Measurements from ENCODE around the gene ERBB4. TPM values are rescaled to one million over a fixed set of nuclear protein-coding genes. Genes with fewer than 3 reads are reported as not detected.

Gene ERBB4
- total and polyA plus RNA-seq, 10 of the 15 experiments (the other 5 are each of a cell fraction or from before 2014, with no cell fraction given): under 0.01 to 0.23 (median 0.01) TPM; not detected in 4

DNA sequence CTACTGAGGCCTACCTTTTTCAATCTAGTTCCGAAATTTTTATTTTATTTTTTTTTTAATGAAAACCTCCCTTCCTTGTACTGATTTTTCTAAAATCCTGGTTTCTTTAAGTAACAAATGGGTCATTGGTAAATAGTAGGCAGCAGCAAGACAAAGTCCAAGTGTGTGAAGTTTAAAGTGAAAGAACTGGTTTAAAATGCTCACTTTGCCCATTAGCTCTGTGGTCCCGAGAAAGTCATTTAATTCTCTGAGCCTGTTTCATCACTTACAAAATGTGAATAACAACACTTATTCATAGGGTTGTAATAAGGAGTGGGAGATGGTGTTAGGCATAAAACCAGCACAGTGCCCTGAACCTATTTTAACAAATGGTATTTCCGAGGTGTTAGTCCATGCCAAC, 426.2 kb downstream of the ERBB4 start (continued):
- TF ChIP-seq, protein P1, sequence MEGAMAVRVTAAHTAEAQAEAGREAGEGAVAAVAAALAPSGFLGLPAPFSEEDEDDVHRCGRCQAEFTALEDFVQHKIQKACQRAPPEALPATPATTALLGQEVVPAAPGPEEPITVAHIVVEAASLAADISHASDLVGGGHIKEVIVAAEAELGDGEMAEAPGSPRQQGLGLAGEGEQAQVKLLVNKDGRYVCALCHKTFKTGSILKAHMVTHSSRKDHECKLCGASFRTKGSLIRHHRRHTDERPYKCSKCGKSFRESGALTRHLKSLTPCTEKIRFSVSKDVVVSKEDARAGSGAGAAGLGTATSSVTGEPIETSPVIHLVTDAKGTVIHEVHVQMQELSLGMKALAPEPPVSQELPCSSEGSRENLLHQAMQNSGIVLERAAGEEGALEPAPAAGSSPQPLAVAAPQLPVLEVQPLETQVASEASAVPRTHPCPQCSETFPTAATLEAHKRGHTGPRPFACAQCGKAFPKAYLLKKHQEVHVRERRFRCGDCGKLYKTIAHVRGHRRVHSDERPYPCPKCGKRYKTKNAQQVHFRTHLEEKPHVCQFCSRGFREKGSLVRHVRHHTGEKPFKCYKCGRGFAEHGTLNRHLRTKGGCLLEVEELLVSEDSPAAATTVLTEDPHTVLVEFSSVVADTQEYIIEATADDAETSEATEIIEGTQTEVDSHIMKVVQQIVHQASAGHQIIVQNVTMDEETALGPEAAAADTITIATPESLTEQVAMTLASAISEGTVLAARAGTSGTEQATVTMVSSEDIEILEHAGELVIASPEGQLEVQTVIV (IDR thresholded peaks at IDR 0.05; ENCODE audit: borderline replicate concordance, partially characterized antibody): no peak
- TF ChIP-seq POLR2AphosphoS2 (IDR thresholded peaks at IDR 0.05; ENCODE audit: low read depth, low read length): no peak
- TF ChIP-seq SRF (IDR thresholded peaks at IDR 0.05; ENCODE audit: low read depth in 2 of 2, low read length in 2 of 2): no peak
- TF ChIP-seq IRF3 (IDR thresholded peaks at IDR 0.05): no peak
- no peak for TF ChIP-seq CREB1 (IDR thresholded peaks at IDR 0.05; ENCODE audit: low read depth)
- TF ChIP-seq, protein P2, sequence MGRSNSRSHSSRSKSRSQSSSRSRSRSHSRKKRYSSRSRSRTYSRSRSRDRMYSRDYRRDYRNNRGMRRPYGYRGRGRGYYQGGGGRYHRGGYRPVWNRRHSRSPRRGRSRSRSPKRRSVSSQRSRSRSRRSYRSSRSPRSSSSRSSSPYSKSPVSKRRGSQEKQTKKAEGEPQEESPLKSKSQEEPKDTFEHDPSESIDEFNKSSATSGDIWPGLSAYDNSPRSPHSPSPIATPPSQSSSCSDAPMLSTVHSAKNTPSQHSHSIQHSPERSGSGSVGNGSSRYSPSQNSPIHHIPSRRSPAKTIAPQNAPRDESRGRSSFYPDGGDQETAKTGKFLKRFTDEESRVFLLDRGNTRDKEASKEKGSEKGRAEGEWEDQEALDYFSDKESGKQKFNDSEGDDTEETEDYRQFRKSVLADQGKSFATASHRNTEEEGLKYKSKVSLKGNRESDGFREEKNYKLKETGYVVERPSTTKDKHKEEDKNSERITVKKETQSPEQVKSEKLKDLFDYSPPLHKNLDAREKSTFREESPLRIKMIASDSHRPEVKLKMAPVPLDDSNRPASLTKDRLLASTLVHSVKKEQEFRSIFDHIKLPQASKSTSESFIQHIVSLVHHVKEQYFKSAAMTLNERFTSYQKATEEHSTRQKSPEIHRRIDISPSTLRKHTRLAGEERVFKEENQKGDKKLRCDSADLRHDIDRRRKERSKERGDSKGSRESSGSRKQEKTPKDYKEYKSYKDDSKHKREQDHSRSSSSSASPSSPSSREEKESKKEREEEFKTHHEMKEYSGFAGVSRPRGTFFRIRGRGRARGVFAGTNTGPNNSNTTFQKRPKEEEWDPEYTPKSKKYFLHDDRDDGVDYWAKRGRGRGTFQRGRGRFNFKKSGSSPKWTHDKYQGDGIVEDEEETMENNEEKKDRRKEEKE (IDR thresholded peaks at IDR 0.05): no peak
- no peak for TF ChIP-seq NR2C2 (IDR thresholded peaks at IDR 0.05; ENCODE audit: borderline replicate concordance, control insufficient read depth, insufficient read length, low read depth)
- TF ChIP-seq SUZ12 (IDR thresholded peaks at IDR 0.05; ENCODE audit: unreplicated experiment): no peak
- TF ChIP-seq SMARCA5 (IDR thresholded peaks at IDR 0.05): no peak
- TF ChIP-seq, protein P3, sequence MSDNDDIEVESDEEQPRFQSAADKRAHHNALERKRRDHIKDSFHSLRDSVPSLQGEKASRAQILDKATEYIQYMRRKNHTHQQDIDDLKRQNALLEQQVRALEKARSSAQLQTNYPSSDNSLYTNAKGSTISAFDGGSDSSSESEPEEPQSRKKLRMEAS (IDR thresholded peaks at IDR 0.05; ENCODE audit: low read depth, low read length): no peak
- no peak for TF ChIP-seq PAX5 (IDR thresholded peaks at IDR 0.05; ENCODE audit: borderline replicate concordance, low read depth, low read length)
